Neural crest cell (in vitro differentiated cells): Measurements from ENCODE around the gene WNT2B. TPM values are rescaled to one million over a fixed set of nuclear protein-coding genes. Genes with fewer than 3 reads are reported as not detected.

Source experiments
- DNase-seq: peaks from one replicate; pipeline ENCODE4 v3.0.0; 2021; ENCODE audit warnings: low read depth, mixed read lengths, low spot score
- H3K27ac Mint-ChIP-seq: one replicate; pipeline ENCODE4 v1.8.0; 2021; ENCODE audit warnings: mild to moderate bottlenecking, mixed read lengths; ENCODE audit not compliant: unreplicated experiment
- H3K27me3 Mint-ChIP-seq: 2 replicates; pipeline ENCODE4 v1.8.0; 2021; ENCODE audit warnings: low read depth, mild to moderate bottlenecking, mixed read lengths
- H3K36me3 Mint-ChIP-seq: 2 replicates; pipeline ENCODE4 v1.8.0; 2021; ENCODE audit warnings: low read depth, mild to moderate bottlenecking, mixed read lengths
- H3K4me1 Mint-ChIP-seq: 2 replicates; pipeline ENCODE4 v1.8.0; 2021; ENCODE audit warnings: mixed read lengths
- H3K4me3 Mint-ChIP-seq: one replicate; pipeline ENCODE4 v1.8.0; 2021; ENCODE audit warnings: mild to moderate bottlenecking, mixed read lengths
- H3K9me3 Mint-ChIP-seq: 2 replicates; pipeline ENCODE4 v1.8.0; 2021; ENCODE audit warnings: mixed read lengths
- CTCF ChIP-seq: fragments of 200-600 bp; sonication (generic); conservative IDR thresholded peaks from 2 replicates; pipeline ENCODE4 v1.5.0; 2021; ENCODE audit warnings: antibody characterized with exemption, mild to moderate bottlenecking
- total RNA-seq: library from RNA; stranded (reverse); gene quantifications from 2 replicates; pipeline ENCODE4 v1.2.1, GENCODE V29; 2021

WNT2B gene
- total RNA-seq, 1 donor from 2014 or later, result 1.3 TPM

GRCh38 chr1:112501810-112502641 lies 6.7 kb upstream of the WNT2B start:
- peaks cover 11% of the 10 kb centered on the region for H3K4me1 Mint-ChIP-seq
- H3K36me3 Mint-ChIP-seq, result no peaks in the 10 kb centered on the region
- DNase-seq, result peak; percentile 59
- H3K27ac Mint-ChIP-seq, result no peak overlapping the region
- no peaks in the 10 kb centered on the region for H3K9me3 Mint-ChIP-seq
- peak; percentile 66 for TF ChIP-seq CTCF
- peak overlapping the region; percentile 73 for H3K4me3 Mint-ChIP-seq
- H3K27me3 Mint-ChIP-seq, result peaks cover 81% of the 10 kb centered on the region

- no peak for TF ChIP-seq CTCF
- H3K36me3 Mint-ChIP-seq, result no peaks in the 10 kb centered on the region
- H3K9me3 Mint-ChIP-seq, result no peaks in the 10 kb centered on the region
- DNase-seq, result no peak
- peak overlapping the region; percentile 75 for H3K4me3 Mint-ChIP-seq
- H3K27me3 Mint-ChIP-seq, result peaks cover 85% of the 10 kb centered on the region
- no peak overlapping the region for H3K27ac Mint-ChIP-seq
- H3K4me1 Mint-ChIP-seq, result peaks cover 11% of the 10 kb centered on the region
These were observed 5.9 kb upstream of the WNT2B start for GRCh38 chr1:112502826-112503225.

GRCh38 chr1:112504001-112504660 lies 4.6 kb upstream of the WNT2B start:
- no peak overlapping the region for H3K27ac Mint-ChIP-seq
- peak overlapping the region; percentile 59 for H3K4me3 Mint-ChIP-seq
- no peak for TF ChIP-seq CTCF
- no peaks in the 10 kb centered on the region for H3K36me3 Mint-ChIP-seq
- no peaks in the 10 kb centered on the region for H3K9me3 Mint-ChIP-seq
- peaks cover 11% of the 10 kb centered on the region for H3K4me1 Mint-ChIP-seq
- no peak for DNase-seq
- peaks cover 84% of the 10 kb centered on the region for H3K27me3 Mint-ChIP-seq

GRCh38 chr1:112504661-112505399 lies 3.9 kb upstream of the WNT2B start:
- Mint-ChIP-seq H3K27ac (no peak overlapping the region), H3K36me3 (no peaks in the 10 kb centered on the region), H3K4me1 (peaks cover 11% of the 10 kb centered on the region), H3K27me3 (peaks cover 84% of the 10 kb centered on the region), H3K4me3 (peak overlapping the region; percentile 59), H3K9me3 (no peaks in the 10 kb centered on the region)
- DNase-seq, result no peak
- TF ChIP-seq CTCF, result no peak

GRCh38 chr1:112505400-112505785 lies 3.4 kb upstream of the WNT2B start:
- no peaks in the 10 kb centered on the region for H3K9me3 Mint-ChIP-seq
- H3K27ac Mint-ChIP-seq, result no peak overlapping the region
- H3K27me3 Mint-ChIP-seq, result peaks cover 87% of the 10 kb centered on the region
- DNase-seq, result no peak
- no peak for TF ChIP-seq CTCF
- peaks cover 11% of the 10 kb centered on the region for H3K4me1 Mint-ChIP-seq
- no peaks in the 10 kb centered on the region for H3K36me3 Mint-ChIP-seq
- no peak overlapping the region for H3K4me3 Mint-ChIP-seq
